Fibroblast of lung (primary cell): Measurements from ENCODE around the gene SURF2.
A peak's percentile ranks its signal among the peaks of the same experiment; 100 is the strongest.

Source experiments
- CTCF ChIP-seq, 2 donors: IDR thresholded peaks in 1 of 2; conservative IDR thresholded peaks in 1 of 2; 1 replicate in 1 of 2; 2 replicates in 1 of 2; pipeline ENCODE4 v1.5.1; 2011 to 2012; ENCODE audit warnings: low read length in 2 of 2, control low read depth in 1 of 2, inconsistent platforms in 1 of 2, low read depth in 1 of 2, mild to moderate bottlenecking in 1 of 2
- EZH2 ChIP-seq: IDR thresholded peaks from 2 replicates; pipeline ENCODE4 v1.5.1; 2012; ENCODE audit warnings: low read length, control low read depth, mild to moderate bottlenecking; ENCODE audit errors: missing control alignments

- TF ChIP-seq CTCF (conservative IDR thresholded peaks at IDR 0.05 in 1 of 2, IDR thresholded peaks at IDR 0.05 in 1 of 2; ENCODE audit: low read depth in 1 of 2, low read length in 2 of 2) (peak; percentile 56 to 73), EZH2 (no peak)
These were observed 4.3 kb upstream of the SURF2 start for GRCh38 chr9:133351908-133352634.
